ENCODE data around the gene AICDA. TPM values are rescaled to one million over a fixed set of nuclear protein-coding genes. Genes with fewer than 3 reads are reported as not detected.

Gene AICDA
- total and polyA plus RNA-seq, 4 donors = 0.28 TPM; not detected in 3

DNA sequence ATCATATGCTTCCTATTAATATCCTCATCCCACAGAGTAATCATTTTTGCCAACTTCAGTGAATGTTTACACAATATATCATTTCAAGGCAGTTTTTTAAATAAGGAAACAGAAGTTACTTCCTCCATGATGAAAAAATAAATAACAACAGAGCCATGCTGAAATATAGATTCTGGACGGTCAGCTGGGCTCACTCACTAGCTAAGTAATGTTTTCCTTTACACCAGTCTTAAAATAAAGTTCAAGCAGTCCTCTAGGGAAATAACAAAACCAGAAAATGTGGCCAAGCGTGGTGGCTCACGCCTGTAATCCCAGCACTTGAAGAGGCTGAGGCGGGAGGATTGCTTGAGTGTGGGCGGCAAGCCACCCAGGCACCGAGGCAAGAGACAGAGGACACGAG lies 28.7 kb downstream of the AICDA start:
- TF ChIP-seq YY1 (IDR thresholded peaks at IDR 0.05) (no peak), RXRA (IDR thresholded peaks at IDR 0.05) (no peak), NR2F2 (IDR thresholded peaks at IDR 0.05) (no peak), TAF1 (conservative IDR thresholded peaks at IDR 0.05) (no peak), HNF4A (conservative IDR thresholded peaks at IDR 0.05) (no peak), HNF4G (IDR thresholded peaks at IDR 0.05) (no peak), RAD21 (IDR thresholded peaks at IDR 0.05) (no peak), SP1 (IDR thresholded peaks at IDR 0.05) (no peak), JUND (IDR thresholded peaks at IDR 0.05) (no peak), FOXA2 (IDR thresholded peaks at IDR 0.05) (no peak), GABPA (IDR thresholded peaks at IDR 0.05 in 1 of 2, conservative IDR thresholded peaks at IDR 0.05 in 1 of 2) (no peak), EGR1 (IDR thresholded peaks at IDR 0.05; ENCODE audit: low read depth in 2 of 2) (no peak), FOXA1 (IDR thresholded peaks at IDR 0.05) (no peak)
- TF ChIP-seq, protein P1, sequence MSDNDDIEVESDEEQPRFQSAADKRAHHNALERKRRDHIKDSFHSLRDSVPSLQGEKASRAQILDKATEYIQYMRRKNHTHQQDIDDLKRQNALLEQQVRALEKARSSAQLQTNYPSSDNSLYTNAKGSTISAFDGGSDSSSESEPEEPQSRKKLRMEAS (IDR thresholded peaks at IDR 0.05) = no peak
- TF ChIP-seq, protein P2, sequence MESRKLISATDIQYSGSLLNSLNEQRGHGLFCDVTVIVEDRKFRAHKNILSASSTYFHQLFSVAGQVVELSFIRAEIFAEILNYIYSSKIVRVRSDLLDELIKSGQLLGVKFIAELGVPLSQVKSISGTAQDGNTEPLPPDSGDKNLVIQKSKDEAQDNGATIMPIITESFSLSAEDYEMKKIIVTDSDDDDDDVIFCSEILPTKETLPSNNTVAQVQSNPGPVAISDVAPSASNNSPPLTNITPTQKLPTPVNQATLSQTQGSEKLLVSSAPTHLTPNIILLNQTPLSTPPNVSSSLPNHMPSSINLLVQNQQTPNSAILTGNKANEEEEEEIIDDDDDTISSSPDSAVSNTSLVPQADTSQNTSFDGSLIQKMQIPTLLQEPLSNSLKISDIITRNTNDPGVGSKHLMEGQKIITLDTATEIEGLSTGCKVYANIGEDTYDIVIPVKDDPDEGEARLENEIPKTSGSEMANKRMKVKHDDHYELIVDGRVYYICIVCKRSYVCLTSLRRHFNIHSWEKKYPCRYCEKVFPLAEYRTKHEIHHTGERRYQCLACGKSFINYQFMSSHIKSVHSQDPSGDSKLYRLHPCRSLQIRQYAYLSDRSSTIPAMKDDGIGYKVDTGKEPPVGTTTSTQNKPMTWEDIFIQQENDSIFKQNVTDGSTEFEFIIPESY (IDR thresholded peaks at IDR 0.05) = no peak
- TF ChIP-seq, protein P3, sequence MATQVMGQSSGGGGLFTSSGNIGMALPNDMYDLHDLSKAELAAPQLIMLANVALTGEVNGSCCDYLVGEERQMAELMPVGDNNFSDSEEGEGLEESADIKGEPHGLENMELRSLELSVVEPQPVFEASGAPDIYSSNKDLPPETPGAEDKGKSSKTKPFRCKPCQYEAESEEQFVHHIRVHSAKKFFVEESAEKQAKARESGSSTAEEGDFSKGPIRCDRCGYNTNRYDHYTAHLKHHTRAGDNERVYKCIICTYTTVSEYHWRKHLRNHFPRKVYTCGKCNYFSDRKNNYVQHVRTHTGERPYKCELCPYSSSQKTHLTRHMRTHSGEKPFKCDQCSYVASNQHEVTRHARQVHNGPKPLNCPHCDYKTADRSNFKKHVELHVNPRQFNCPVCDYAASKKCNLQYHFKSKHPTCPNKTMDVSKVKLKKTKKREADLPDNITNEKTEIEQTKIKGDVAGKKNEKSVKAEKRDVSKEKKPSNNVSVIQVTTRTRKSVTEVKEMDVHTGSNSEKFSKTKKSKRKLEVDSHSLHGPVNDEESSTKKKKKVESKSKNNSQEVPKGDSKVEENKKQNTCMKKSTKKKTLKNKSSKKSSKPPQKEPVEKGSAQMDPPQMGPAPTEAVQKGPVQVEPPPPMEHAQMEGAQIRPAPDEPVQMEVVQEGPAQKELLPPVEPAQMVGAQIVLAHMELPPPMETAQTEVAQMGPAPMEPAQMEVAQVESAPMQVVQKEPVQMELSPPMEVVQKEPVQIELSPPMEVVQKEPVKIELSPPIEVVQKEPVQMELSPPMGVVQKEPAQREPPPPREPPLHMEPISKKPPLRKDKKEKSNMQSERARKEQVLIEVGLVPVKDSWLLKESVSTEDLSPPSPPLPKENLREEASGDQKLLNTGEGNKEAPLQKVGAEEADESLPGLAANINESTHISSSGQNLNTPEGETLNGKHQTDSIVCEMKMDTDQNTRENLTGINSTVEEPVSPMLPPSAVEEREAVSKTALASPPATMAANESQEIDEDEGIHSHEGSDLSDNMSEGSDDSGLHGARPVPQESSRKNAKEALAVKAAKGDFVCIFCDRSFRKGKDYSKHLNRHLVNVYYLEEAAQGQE (IDR thresholded peaks at IDR 0.05) = no peak
- TF ChIP-seq, protein P4, sequence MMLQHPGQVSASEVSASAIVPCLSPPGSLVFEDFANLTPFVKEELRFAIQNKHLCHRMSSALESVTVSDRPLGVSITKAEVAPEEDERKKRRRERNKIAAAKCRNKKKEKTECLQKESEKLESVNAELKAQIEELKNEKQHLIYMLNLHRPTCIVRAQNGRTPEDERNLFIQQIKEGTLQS (IDR thresholded peaks at IDR 0.05) = no peak
- TF ChIP-seq, protein P5, sequence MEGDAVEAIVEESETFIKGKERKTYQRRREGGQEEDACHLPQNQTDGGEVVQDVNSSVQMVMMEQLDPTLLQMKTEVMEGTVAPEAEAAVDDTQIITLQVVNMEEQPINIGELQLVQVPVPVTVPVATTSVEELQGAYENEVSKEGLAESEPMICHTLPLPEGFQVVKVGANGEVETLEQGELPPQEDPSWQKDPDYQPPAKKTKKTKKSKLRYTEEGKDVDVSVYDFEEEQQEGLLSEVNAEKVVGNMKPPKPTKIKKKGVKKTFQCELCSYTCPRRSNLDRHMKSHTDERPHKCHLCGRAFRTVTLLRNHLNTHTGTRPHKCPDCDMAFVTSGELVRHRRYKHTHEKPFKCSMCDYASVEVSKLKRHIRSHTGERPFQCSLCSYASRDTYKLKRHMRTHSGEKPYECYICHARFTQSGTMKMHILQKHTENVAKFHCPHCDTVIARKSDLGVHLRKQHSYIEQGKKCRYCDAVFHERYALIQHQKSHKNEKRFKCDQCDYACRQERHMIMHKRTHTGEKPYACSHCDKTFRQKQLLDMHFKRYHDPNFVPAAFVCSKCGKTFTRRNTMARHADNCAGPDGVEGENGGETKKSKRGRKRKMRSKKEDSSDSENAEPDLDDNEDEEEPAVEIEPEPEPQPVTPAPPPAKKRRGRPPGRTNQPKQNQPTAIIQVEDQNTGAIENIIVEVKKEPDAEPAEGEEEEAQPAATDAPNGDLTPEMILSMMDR (IDR thresholded peaks at IDR 0.05; ENCODE audit: low read depth, low read length, missing input control) = no peak
- DNase-seq (ENCODE audit: low spot score) = no peak
- H3K27ac ChIP-seq (ENCODE audit: low read depth in 1 of 2, low read length in 2 of 2) = no peak overlapping the region
- H3K36me3 ChIP-seq (ENCODE audit: control insufficient read depth in 4 of 4, insufficient read depth in 3 of 4, low read depth in 1 of 4, low read length in 3 of 4) = no peaks in the 10 kb centered on the region
- 85% methylated on average over 7 of the region's 7 CpGs for WGBS
- no peaks in the 10 kb centered on the region for H3K27me3 ChIP-seq (ENCODE audit: control insufficient read depth in 4 of 4, insufficient read depth in 4 of 4, low read length in 3 of 4)
- no peak overlapping the region for H3K9ac ChIP-seq (ENCODE audit: low read depth in 1 of 2, low read length in 2 of 2)
- H3K9me3 ChIP-seq (ENCODE audit: control insufficient read depth in 4 of 4, low read length in 3 of 4) = no peaks in the 10 kb centered on the region
- H3K4me1 ChIP-seq (ENCODE audit: control insufficient read depth in 4 of 4, insufficient read depth in 4 of 4, low read length in 3 of 4) = peaks cover 3 to 9% (median 8%) of the 10 kb centered on the region in 4 donors
- H3K4me3 ChIP-seq (ENCODE audit: low read depth in 1 of 3, low read length in 3 of 3) = no peak overlapping the region
